Measurements from ENCODE around the gene POLA1. TPM values are rescaled to one million over a fixed set of nuclear protein-coding genes. Genes with fewer than 3 reads are reported as not detected.

The POLA1 gene
- total RNA-seq, 1 donor from 2014 or later: 6.0 TPM

DNA sequence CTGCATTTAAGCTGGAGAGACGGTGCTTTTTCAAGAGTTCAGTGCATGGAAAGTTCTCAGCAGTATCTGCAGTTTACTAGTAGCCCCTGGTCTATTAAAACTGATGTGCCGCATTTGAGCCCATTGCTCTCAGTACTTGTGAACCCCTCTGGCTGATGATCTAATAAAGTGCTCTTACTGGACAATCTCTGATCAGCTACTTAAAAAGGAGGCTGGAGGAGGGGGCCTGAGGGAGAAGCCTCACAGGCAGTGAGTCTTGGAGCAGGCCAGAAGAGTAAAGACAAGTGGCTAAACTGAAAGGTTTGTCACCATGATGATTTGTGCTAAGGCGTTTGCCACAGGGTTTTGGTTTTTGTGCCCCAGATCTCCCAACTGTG, 183.6 kb downstream of the POLA1 start:
- H3K9me3 ChIP-seq: no peaks in the 10 kb centered on the region
- intact Hi-C loops (cut with DNase I): no loop called here
- DNase-seq (ENCODE audit: low spot score in 2 of 2): no peak
- no peak overlapping the region for H3K4me3 ChIP-seq
- TF ChIP-seq, protein P1, sequence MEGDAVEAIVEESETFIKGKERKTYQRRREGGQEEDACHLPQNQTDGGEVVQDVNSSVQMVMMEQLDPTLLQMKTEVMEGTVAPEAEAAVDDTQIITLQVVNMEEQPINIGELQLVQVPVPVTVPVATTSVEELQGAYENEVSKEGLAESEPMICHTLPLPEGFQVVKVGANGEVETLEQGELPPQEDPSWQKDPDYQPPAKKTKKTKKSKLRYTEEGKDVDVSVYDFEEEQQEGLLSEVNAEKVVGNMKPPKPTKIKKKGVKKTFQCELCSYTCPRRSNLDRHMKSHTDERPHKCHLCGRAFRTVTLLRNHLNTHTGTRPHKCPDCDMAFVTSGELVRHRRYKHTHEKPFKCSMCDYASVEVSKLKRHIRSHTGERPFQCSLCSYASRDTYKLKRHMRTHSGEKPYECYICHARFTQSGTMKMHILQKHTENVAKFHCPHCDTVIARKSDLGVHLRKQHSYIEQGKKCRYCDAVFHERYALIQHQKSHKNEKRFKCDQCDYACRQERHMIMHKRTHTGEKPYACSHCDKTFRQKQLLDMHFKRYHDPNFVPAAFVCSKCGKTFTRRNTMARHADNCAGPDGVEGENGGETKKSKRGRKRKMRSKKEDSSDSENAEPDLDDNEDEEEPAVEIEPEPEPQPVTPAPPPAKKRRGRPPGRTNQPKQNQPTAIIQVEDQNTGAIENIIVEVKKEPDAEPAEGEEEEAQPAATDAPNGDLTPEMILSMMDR (IDR thresholded peaks at IDR 0.05): no peak
- no peaks in the 10 kb centered on the region for H3K4me1 ChIP-seq
- no peaks in the 10 kb centered on the region for H3K36me3 ChIP-seq
- no peak overlapping the region for H3K27ac ChIP-seq
- no peaks in the 10 kb centered on the region for H3K27me3 ChIP-seq

GRCh38 chrX:24877854-24878650, 184.3 kb downstream of the POLA1 start:
- DNase-seq (ENCODE audit: low spot score in 2 of 2): no peak
- Histone ChIP-seq H3K9me3 (no peaks in the 10 kb centered on the region), H3K4me3 (no peak overlapping the region), H3K36me3 (no peaks in the 10 kb centered on the region), H3K27ac (no peak overlapping the region), H3K27me3 (no peaks in the 10 kb centered on the region), H3K4me1 (no peaks in the 10 kb centered on the region)
- TF ChIP-seq, protein P1 (IDR thresholded peaks at IDR 0.05): no peak
- intact Hi-C loops (cut with DNase I): no loop called here

GRCh38 chrX:24879679-24880078, 186.0 kb downstream of the POLA1 start:
- no peaks in the 10 kb centered on the region for H3K4me1 ChIP-seq
- H3K27ac ChIP-seq: no peak overlapping the region
- H3K4me3 ChIP-seq: no peak overlapping the region
- H3K36me3 ChIP-seq: no peaks in the 10 kb centered on the region
- TF ChIP-seq, protein P1 (IDR thresholded peaks at IDR 0.05): no peak
- intact Hi-C loops (cut with DNase I): no loop called here
- no peaks in the 10 kb centered on the region for H3K9me3 ChIP-seq
- H3K27me3 ChIP-seq: no peaks in the 10 kb centered on the region
- DNase-seq (ENCODE audit: low spot score in 2 of 2): no peak

GRCh38 chrX:24886916-24887315, 193.2 kb downstream of the POLA1 start:
- Histone ChIP-seq H3K9me3 (no peaks in the 10 kb centered on the region), H3K36me3 (no peaks in the 10 kb centered on the region), H3K27me3 (no peaks in the 10 kb centered on the region), H3K27ac (no peak overlapping the region), H3K4me3 (no peak overlapping the region), H3K4me1 (no peaks in the 10 kb centered on the region)
- TF ChIP-seq, protein P1 (IDR thresholded peaks at IDR 0.05): no peak
- intact Hi-C loops (cut with DNase I): no loop called here
- DNase-seq (ENCODE audit: low spot score in 2 of 2): no peak

DNA sequence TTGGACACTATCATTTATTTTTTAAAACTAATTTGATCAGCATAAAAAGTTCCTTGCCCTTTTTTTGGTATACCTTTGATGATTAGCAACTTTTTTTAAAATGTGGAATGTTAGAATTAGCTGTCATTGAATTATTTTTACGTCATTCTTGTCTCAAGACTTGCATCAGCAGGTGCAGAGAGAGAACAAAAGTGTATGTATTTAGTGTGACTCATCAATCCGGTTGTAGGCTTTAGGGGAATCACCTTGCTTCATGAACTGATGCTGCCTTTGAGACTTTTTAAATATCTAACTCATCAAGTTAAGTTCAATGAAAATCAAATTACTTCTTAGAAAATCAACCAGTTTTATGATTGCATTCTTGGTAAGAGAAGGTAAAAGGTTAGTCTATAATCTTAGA, 197.0 kb downstream of the POLA1 start:
- TF ChIP-seq, protein P1 (IDR thresholded peaks at IDR 0.05): no peak
- Histone ChIP-seq H3K4me3 (no peak overlapping the region), H3K27ac (no peak overlapping the region), H3K4me1 (no peaks in the 10 kb centered on the region), H3K9me3 (no peaks in the 10 kb centered on the region), H3K36me3 (no peaks in the 10 kb centered on the region), H3K27me3 (no peaks in the 10 kb centered on the region)
- DNase-seq (ENCODE audit: low spot score in 2 of 2): no peak
- intact Hi-C loops (cut with DNase I): no loop called here

Measured in ascending aorta (tissue), 2 donors.